Measurements from ENCODE around the gene AIFM3.
"Not testable (repeated sequence)": the region's sequence is repeated elsewhere in the genome, so short reads cannot be mapped to it uniquely, and the experiment has no call there.

Gene AIFM3, protein sequence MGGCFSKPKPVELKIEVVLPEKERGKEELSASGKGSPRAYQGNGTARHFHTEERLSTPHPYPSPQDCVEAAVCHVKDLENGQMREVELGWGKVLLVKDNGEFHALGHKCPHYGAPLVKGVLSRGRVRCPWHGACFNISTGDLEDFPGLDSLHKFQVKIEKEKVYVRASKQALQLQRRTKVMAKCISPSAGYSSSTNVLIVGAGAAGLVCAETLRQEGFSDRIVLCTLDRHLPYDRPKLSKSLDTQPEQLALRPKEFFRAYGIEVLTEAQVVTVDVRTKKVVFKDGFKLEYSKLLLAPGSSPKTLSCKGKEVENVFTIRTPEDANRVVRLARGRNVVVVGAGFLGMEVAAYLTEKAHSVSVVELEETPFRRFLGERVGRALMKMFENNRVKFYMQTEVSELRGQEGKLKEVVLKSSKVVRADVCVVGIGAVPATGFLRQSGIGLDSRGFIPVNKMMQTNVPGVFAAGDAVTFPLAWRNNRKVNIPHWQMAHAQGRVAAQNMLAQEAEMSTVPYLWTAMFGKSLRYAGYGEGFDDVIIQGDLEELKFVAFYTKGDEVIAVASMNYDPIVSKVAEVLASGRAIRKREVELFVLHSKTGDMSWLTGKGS

DNA sequence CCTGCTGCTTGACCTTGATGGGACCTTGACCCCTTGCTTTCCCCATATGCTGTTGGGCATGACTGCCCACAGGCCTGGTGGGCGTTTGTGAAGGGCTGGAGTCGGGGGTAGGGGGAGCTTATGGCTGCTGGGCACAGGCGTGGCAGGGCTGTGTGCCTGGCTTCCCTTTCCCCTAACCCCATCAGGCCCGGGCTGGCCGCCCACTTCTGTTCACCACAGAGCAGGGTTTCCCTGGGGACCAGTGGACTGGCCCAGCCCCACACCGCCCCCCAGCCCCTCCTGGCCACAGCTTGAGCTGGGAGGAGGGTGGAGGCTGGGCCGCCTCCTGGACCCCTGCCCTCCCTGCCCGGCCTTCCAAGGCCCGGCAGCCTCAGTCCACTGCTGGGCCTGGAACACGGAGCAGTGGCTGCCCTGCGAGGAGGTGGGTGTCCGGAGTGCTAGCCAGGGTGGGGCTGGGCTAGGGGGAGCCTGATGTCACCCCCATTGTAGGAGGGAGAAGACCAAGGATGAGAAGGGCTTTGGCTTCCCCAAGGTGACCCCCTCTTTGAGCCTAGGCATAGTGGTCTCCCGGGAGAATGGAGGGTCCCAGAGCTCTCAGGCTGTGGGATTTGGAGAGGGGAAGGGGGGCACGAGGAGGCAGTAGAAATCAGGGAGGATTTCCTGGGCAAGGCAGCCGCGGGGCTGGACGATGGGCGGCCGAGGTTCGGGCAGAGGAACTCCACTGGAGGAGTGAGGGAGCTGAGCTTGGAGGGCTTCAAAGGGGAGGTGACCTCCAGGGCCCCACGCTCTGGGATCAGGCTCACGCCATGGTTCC lies at the start of gene AIFM3:
TSS of gene AIFM3 (plus strand) at position 373 of the 814 bp plus-strand sequence. CDS start 690 bp downstream, outside the sequence.
- no peak for DNase-seq

DNA sequence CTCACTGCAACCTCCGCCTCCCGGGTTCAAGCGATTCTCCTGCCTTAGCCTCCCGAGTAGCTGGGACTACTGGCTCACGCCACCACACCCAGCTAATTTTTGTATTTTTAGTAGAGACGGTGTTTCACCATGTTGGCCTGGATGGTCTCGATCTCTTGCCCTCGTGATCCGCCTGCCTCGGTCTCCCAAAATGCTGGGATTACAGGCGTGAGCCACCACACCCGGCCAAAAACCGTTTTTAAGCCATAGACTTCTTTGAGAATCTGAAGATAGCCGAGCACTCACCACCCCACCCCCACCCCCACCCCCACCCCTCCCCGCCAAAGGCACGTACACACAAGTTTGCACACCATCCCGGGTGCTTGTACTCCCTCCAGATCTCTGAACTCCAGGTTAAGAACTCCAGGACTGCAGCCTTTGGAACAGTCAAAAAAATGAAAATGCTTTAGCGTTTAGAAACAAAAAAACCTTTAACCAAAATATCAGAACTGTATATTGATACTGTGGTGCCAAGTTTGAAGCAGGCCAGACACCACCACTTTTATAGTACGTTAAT lies 48.3 kb upstream of the AIFM3 start:
- no peak for DNase-seq

DNA sequence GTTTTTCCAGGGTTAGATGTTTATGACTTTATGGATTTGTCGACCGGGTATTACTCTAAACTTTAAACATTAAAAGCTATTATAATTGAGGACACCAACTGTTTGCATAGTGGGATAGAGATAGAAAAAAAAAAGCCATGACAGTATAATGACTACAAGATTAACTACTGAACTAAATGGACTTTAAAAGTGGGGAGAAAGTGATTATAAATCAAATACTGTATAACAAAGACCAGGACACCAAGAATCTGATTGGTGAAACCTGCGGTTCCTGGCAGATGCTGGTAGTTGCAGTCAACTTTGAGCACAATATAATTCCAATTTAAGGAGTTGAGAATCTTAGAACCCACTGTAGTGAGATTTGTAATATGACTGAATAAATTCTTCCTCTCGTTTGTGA lies 47.3 kb upstream of the AIFM3 start:
- DNase-seq, result no peak

GRCh38 chr22:20920881-20921203 lies 46.2 kb upstream of the AIFM3 start:
- no peak for DNase-seq

- no peak for DNase-seq
These were observed 44.8 kb upstream of the AIFM3 start for GRCh38 chr22:20922141-20922751.

- DNase-seq, result no peak
These were observed 40.8 kb upstream of the AIFM3 start for GRCh38 chr22:20926243-20926642.

GRCh38 chr22:20927940-20928572 lies 39.0 kb upstream of the AIFM3 start:
- no peak for DNase-seq

DNA sequence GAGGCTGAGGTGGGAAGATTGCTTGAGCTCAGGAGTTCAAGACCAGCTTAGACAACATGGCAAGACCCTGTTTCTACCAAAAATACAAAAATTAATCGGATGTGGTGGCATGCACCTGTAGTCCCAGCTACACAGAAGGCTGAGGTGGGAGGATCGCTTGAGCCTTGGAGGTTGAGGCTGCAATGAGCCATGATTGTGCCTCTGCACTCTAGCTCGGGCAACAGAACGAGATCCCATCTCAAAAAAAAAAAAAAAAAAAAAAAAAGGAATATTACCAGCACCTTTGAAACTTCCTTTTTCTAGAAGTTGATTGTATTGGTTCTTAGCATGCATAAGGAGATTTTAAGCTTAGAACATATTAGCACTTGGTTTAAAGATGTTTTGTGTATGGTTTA lies 38.5 kb upstream of the AIFM3 start:
- DNase-seq, result no peak

DNA sequence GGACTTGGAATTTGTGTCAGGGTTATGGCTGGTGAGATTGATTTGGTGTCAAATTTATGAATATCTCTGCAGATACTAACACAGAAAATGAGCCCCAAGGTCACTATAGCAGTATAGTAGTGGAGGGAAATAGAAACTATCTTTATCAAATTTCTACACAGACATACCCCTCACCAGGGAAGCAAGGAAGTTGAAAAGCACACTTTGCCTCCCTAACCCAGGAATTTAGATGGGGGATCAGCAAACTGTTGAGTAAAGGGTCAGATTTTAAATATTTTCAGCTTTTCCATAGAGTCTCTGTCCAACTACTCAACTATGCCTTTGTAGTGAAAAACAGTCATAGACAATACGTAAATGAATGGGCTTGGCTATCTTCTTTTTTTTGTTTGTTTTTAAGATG lies 37.1 kb upstream of the AIFM3 start:
- no peak for DNase-seq

DNA sequence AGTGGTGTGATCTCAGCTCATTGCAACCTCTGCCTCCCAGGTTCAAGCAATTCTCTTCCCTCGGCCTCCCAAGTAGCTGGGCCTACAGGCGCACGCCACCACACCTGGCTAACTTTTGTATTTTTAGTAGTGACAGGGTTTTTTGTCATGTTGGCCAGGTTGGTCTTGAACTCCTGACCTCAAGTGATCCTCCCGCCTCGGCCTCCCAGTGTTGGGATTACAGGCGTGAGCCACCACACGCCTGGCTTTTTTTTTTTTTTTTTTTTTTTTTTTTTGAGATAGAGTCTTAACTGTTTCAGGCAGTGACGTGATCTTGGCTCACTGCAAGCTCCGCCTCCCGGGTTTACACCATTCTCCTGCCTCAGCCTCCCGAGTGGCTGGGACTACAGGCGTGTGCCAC lies 36.6 kb upstream of the AIFM3 start:
- DNase-seq, result not testable (repeated sequence)

- no peak for DNase-seq
These were observed 35.9 kb upstream of the AIFM3 start for GRCh38 chr22:20931126-20931654.

- no peak for DNase-seq
These were observed 33.1 kb upstream of the AIFM3 start for GRCh38 chr22:20933910-20934309.

DNA sequence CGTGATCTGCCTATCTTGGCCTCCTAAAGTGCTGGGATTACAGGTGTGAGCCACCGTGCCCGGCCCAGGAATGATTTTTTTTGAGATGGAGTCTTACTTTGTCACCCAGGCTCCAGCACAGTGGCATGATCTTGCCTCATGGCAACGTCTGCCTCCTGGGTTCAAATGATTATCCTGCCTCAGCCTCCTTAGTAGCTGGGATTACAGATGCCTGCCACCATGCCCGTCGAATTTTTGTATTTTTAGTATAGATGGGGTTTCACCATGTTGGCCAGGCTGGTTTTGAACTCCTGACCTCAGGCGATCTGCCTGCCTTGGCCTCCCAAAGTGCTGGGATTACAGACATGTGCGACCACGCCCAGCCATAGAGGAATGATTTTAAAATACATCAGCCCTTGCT lies 32.0 kb upstream of the AIFM3 start:
- not testable (repeated sequence) for DNase-seq

GRCh38 chr22:20935780-20936539 lies 31.1 kb upstream of the AIFM3 start:
- DNase-seq, result not testable (repeated sequence)

DNA sequence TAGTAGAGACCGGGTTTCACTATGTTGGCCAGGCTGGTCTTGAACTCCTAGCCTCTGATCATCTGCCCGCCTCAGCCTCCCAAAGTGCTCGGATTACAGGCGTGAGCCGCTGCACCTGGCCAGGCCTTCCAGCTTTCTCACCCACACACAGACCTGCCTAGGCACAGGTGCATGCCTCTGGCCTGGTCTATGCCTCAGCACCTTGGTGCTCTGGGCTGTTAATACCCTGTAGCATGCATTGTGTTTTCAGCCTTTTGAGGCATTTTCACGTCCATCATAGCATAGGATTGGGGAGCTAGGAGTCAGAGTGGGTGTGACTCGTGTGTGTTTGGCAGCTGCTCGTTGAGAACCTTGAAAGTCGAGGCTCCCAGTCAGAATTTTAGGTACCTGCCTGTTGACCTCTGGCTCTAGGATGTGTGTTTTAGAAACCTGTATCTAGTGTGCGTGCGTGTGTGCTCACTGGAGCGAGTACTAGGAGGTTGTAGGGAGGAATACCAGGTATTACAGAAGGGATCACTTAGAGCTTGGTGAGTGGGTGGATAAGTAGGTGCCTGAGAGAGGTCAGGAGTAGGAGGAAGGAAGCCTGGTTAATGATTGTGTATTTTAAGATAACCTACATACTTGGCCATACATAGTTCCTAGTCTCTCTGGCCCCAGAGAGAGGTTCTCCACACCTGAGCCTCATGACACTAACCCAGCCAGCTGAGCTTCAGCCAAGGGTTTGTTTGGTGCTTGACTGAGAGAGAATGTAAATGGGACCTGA lies 29.8 kb upstream of the AIFM3 start:
- DNase-seq, result no peak

GRCh38 chr22:20937794-20938671 lies 29.0 kb upstream of the AIFM3 start:
- no peak for DNase-seq

DNA sequence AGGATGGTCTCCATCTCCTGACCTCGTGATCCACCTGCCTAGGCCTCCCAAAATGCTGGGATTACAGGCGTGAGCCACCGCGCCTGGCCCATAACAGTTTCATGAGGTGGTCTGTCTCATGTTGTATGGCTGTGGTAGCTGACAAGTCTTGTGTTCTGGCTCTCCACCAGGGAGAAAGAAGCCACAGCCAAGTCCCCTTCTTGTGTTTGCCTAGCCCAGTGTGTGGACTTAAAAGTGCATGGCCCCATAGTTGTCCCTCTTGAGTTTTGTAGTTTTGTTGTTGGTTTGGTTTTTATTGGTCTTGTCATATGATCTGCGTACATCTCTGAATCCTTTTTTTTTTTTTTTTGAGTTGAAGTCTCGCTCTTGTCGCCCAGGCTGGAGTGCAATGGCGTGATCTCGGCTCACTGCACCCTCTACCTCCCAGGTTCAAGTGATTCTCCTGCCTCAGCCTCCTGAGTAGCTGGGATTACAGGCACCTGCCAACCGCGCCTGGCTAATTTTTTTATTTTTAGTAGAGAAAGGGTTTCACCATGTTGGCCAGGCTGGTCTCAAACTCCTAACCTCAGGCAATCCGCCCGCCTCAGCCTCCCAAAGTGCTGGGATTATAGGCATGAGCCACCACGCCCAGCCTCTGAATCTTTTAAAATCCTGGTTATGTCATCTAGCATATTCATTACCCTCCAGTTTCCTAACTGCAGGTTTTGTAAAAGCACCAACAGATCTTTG lies 27.4 kb upstream of the AIFM3 start:
- DNase-seq, result not testable (repeated sequence)

GRCh38 chr22:20940186-20940651 lies 26.8 kb upstream of the AIFM3 start:
- DNase-seq, result no peak

- DNase-seq, result no peak
These were observed 26.1 kb upstream of the AIFM3 start for GRCh38 chr22:20940904-20941385.

All from activated CD8-positive, alpha-beta memory T cell treated with anti-CD3 and anti-CD28 coated beads for 24 hours (primary cell).